Kidney epithelial cell (primary cell): ENCODE measurements around the gene PPIF. TPM values are rescaled to one million over a fixed set of nuclear protein-coding genes. Genes with fewer than 3 reads are reported as not detected.

Experiments
- DNase-seq: peaks from one replicate; pipeline ENCODE4 v3.0.0-alpha.2; 2010; ENCODE audit warnings: low read depth
- H3K27me3 ChIP-seq: 2 replicates; pipeline ENCODE4 v1.6.0; 2011; ENCODE audit warnings: low read length; ENCODE audit not compliant: control insufficient read depth, insufficient read depth
- H3K36me3 ChIP-seq: 2 replicates; pipeline ENCODE4 v1.5.1; 2011; ENCODE audit warnings: low read length; ENCODE audit not compliant: control insufficient read depth, insufficient read depth
- H3K4me3 ChIP-seq: 2 replicates; pipeline ENCODE4 v1.5.1; 2011; ENCODE audit warnings: low read depth, mild to moderate bottlenecking, control low read depth, low read length
- CTCF ChIP-seq: IDR thresholded peaks from 2 replicates; pipeline ENCODE4 v1.5.1; 2011; ENCODE audit warnings: mild to moderate bottlenecking, moderate library complexity, low read length, control low read depth, inconsistent platforms; ENCODE audit not compliant: insufficient read depth, poor library complexity, severe bottlenecking
- total RNA-seq: library from RNA; depleted of rRNA; stranded (reverse); fragments of >200 nt; gene quantifications from 2 replicates; pipeline ENCODE4 v1.2.3, GENCODE V29; 2015

Gene PPIF
- total RNA-seq, 1 donor from 2014 or later: 71.7 TPM

GRCh38 chr10:79308016-79308415, 39.3 kb upstream of the PPIF start:
- Histone ChIP-seq H3K4me3 (no peak overlapping the region), H3K27me3 (no peaks in the 10 kb centered on the region), H3K36me3 (peaks cover 8% of the 10 kb centered on the region)
- no peak for TF ChIP-seq CTCF
- no peak for DNase-seq

- H3K36me3 ChIP-seq: peaks cover 8% of the 10 kb centered on the region
- DNase-seq: no peak
- no peak overlapping the region for H3K4me3 ChIP-seq
- H3K27me3 ChIP-seq: no peaks in the 10 kb centered on the region
- TF ChIP-seq CTCF: no peak
Measured at GRCh38 chr10:79308969-79309665, 38.2 kb upstream of the PPIF start.

- Histone ChIP-seq H3K27me3 (no peaks in the 10 kb centered on the region), H3K4me3 (no peak overlapping the region), H3K36me3 (peaks cover 8% of the 10 kb centered on the region)
- no peak for DNase-seq
- no peak for TF ChIP-seq CTCF
Measured at GRCh38 chr10:79310200-79310865, 36.9 kb upstream of the PPIF start.

GRCh38 chr10:79310911-79311573, 36.2 kb upstream of the PPIF start:
- no peaks in the 10 kb centered on the region for H3K27me3 ChIP-seq
- no peak overlapping the region for H3K4me3 ChIP-seq
- H3K36me3 ChIP-seq: peaks cover 7% of the 10 kb centered on the region
- no peak for DNase-seq
- no peak for TF ChIP-seq CTCF

GRCh38 chr10:79311581-79312407, 35.5 kb upstream of the PPIF start:
- Histone ChIP-seq H3K36me3 (peaks cover 7% of the 10 kb centered on the region), H3K27me3 (no peaks in the 10 kb centered on the region), H3K4me3 (no peak overlapping the region)
- TF ChIP-seq CTCF: no peak
- DNase-seq: no peak
